HepG2 (cell line): ENCODE results near the gene SGPP2. TPM values are rescaled to one million over a fixed set of nuclear protein-coding genes. Genes with fewer than 3 reads are reported as not detected.

Experiments used
- AKNA ChIP-seq: sonication (generic); formaldehyde crosslinking; IDR thresholded peaks from 2 replicates; pipeline ENCODE4 v1.4.0; 2020; ENCODE audit warnings: missing genetic modification reagents, borderline replicate concordance
- ATM ChIP-seq: fragments of 450-650 bp; IDR thresholded peaks from 2 replicates; pipeline ENCODE4 v1.7.1; 2017; ENCODE audit warnings: mild to moderate bottlenecking, borderline replicate concordance
- HIVEP1 ChIP-seq: sonication (generic); formaldehyde crosslinking; IDR thresholded peaks from 2 replicates; pipeline ENCODE4 v1.4.0; 2020; ENCODE audit warnings: mild to moderate bottlenecking, missing genetic modification reagents
- POLR2AphosphoS5 ChIP-seq: IDR thresholded peaks from 2 replicates; pipeline ENCODE4 v1.6.1; 2012; ENCODE audit warnings: low read depth, low read length
- RCOR2 ChIP-seq: IDR thresholded peaks from 2 replicates; pipeline ENCODE4 v1.6.1; 2016; ENCODE audit warnings: missing biosample characterization, missing genetic modification reagents
- ZNF230 ChIP-seq: sonication (generic); formaldehyde crosslinking; IDR thresholded peaks from 2 replicates; pipeline ENCODE4 v1.4.0; 2020; ENCODE audit warnings: mild to moderate bottlenecking, missing genetic modification reagents
- ZNF350 ChIP-seq: sonication (generic); formaldehyde crosslinking; IDR thresholded peaks from 2 replicates; pipeline ENCODE4 v1.4.0; 2020; ENCODE audit warnings: mild to moderate bottlenecking, low read depth, missing genetic modification reagents, borderline replicate concordance
- ZNF432 ChIP-seq: sonication (generic); formaldehyde crosslinking; IDR thresholded peaks from 2 replicates; pipeline ENCODE4 v1.5.0; 2020; ENCODE audit warnings: missing genetic modification reagents, mild to moderate bottlenecking, borderline replicate concordance
- polyA plus RNA-seq, 8 experiments: library from polyadenylated mRNA; depleted of rRNA in 3 of 8; stranded (reverse) in 7 of 8; unstranded in 1 of 8; fragments of >200 nt; fragmentation: Illumina TruSeq in 4 of 8; extraction: Trizol in 4 of 8; gene quantifications; 2 replicates each; pipeline versions ENCODE4 v1.2.1 to v1.2.3, GENCODE V29; 2011 to 2016; ENCODE audit warnings: low read depth in 4 of 8, missing spikeins in 1 of 8, mixed read lengths in 1 of 8; ENCODE audit not compliant: insufficient read depth in 1 of 8
- total RNA-seq, 5 experiments: library from RNA; depleted of rRNA; stranded (reverse); fragments of >200 nt; fragmentation: Illumina TruSeq; extraction: Trizol; gene quantifications; 2 replicates each; pipeline ENCODE4 v1.2.3, GENCODE V29; 2016; ENCODE audit warnings: low read depth in 1 of 5
- TF ChIP-seq, protein P1 (sequence below): sonication (generic); formaldehyde crosslinking; IDR thresholded peaks from 2 replicates; pipeline ENCODE4 v1.5.0; 2020; ENCODE audit warnings: missing genetic modification reagents
- TF ChIP-seq, protein P2 (sequence below), 2 experiments: fragments of 450-650 bp in 1 of 2; sonication (generic) in 1 of 2; formaldehyde crosslinking; IDR thresholded peaks; 2 replicates each; pipeline versions ENCODE4 v1.5.0 to v1.8.0; 2020 to 2022; ENCODE audit warnings: mild to moderate bottlenecking in 1 of 2, missing genetic modification reagents in 1 of 2
- TF ChIP-seq, protein P3 (sequence below): sonication (generic); formaldehyde crosslinking; IDR thresholded peaks from 2 replicates; pipeline ENCODE4 v1.4.0; 2020; ENCODE audit warnings: mild to moderate bottlenecking, low read depth, missing genetic modification reagents
- TF ChIP-seq, protein P4 (sequence below): IDR thresholded peaks from 2 replicates; pipeline ENCODE4 v1.6.1; 2016; ENCODE audit warnings: missing compliant biosample characterization, missing genetic modification reagents, borderline replicate concordance
- TF ChIP-seq, protein P5 (sequence below): IDR thresholded peaks from 2 replicates; pipeline ENCODE4 v1.6.1; 2016; ENCODE audit warnings: control low read depth
- TF ChIP-seq, protein P6 (sequence below): sonication (generic); formaldehyde crosslinking; IDR thresholded peaks from 2 replicates; pipeline ENCODE4 v1.4.0; 2020; ENCODE audit warnings: missing genetic modification reagents

SGPP2 gene
- total and polyA plus RNA-seq, 2 of the 13 experiments (the other 11 are each of a cell fraction or from before 2014, with no cell fraction given) = not detected

- TF ChIP-seq AKNA (no peak), ZNF432 (no peak), POLR2AphosphoS5 (no peak), ATM (no peak), ZNF350 (CRISPR knock-in tag) (no peak), HIVEP1 (CRISPR knock-in tag) (no peak), ZNF230 (CRISPR knock-in tag) (no peak), RCOR2 (CRISPR knock-in tag) (no peak)
- TF ChIP-seq, protein P1, sequence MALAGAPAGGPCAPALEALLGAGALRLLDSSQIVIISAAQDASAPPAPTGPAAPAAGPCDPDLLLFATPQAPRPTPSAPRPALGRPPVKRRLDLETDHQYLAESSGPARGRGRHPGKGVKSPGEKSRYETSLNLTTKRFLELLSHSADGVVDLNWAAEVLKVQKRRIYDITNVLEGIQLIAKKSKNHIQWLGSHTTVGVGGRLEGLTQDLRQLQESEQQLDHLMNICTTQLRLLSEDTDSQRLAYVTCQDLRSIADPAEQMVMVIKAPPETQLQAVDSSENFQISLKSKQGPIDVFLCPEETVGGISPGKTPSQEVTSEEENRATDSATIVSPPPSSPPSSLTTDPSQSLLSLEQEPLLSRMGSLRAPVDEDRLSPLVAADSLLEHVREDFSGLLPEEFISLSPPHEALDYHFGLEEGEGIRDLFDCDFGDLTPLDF (CRISPR knock-in tag) = no peak
- TF ChIP-seq, protein P2, sequence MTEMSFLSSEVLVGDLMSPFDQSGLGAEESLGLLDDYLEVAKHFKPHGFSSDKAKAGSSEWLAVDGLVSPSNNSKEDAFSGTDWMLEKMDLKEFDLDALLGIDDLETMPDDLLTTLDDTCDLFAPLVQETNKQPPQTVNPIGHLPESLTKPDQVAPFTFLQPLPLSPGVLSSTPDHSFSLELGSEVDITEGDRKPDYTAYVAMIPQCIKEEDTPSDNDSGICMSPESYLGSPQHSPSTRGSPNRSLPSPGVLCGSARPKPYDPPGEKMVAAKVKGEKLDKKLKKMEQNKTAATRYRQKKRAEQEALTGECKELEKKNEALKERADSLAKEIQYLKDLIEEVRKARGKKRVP (CRISPR knock-in tag; IDR thresholded peaks at IDR 0.05) = no peak
- TF ChIP-seq, protein P3, sequence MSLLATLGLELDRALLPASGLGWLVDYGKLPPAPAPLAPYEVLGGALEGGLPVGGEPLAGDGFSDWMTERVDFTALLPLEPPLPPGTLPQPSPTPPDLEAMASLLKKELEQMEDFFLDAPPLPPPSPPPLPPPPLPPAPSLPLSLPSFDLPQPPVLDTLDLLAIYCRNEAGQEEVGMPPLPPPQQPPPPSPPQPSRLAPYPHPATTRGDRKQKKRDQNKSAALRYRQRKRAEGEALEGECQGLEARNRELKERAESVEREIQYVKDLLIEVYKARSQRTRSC (CRISPR knock-in tag) = no peak
- TF ChIP-seq, protein P4, sequence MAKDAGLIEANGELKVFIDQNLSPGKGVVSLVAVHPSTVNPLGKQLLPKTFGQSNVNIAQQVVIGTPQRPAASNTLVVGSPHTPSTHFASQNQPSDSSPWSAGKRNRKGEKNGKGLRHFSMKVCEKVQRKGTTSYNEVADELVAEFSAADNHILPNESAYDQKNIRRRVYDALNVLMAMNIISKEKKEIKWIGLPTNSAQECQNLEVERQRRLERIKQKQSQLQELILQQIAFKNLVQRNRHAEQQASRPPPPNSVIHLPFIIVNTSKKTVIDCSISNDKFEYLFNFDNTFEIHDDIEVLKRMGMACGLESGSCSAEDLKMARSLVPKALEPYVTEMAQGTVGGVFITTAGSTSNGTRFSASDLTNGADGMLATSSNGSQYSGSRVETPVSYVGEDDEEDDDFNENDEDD (CRISPR knock-in tag) = no peak
- TF ChIP-seq, protein P5, sequence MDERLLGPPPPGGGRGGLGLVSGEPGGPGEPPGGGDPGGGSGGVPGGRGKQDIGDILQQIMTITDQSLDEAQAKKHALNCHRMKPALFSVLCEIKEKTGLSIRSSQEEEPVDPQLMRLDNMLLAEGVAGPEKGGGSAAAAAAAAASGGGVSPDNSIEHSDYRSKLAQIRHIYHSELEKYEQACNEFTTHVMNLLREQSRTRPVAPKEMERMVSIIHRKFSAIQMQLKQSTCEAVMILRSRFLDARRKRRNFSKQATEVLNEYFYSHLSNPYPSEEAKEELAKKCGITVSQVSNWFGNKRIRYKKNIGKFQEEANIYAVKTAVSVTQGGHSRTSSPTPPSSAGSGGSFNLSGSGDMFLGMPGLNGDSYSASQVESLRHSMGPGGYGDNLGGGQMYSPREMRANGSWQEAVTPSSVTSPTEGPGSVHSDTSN (CRISPR knock-in tag) = no peak
- TF ChIP-seq, protein P6, sequence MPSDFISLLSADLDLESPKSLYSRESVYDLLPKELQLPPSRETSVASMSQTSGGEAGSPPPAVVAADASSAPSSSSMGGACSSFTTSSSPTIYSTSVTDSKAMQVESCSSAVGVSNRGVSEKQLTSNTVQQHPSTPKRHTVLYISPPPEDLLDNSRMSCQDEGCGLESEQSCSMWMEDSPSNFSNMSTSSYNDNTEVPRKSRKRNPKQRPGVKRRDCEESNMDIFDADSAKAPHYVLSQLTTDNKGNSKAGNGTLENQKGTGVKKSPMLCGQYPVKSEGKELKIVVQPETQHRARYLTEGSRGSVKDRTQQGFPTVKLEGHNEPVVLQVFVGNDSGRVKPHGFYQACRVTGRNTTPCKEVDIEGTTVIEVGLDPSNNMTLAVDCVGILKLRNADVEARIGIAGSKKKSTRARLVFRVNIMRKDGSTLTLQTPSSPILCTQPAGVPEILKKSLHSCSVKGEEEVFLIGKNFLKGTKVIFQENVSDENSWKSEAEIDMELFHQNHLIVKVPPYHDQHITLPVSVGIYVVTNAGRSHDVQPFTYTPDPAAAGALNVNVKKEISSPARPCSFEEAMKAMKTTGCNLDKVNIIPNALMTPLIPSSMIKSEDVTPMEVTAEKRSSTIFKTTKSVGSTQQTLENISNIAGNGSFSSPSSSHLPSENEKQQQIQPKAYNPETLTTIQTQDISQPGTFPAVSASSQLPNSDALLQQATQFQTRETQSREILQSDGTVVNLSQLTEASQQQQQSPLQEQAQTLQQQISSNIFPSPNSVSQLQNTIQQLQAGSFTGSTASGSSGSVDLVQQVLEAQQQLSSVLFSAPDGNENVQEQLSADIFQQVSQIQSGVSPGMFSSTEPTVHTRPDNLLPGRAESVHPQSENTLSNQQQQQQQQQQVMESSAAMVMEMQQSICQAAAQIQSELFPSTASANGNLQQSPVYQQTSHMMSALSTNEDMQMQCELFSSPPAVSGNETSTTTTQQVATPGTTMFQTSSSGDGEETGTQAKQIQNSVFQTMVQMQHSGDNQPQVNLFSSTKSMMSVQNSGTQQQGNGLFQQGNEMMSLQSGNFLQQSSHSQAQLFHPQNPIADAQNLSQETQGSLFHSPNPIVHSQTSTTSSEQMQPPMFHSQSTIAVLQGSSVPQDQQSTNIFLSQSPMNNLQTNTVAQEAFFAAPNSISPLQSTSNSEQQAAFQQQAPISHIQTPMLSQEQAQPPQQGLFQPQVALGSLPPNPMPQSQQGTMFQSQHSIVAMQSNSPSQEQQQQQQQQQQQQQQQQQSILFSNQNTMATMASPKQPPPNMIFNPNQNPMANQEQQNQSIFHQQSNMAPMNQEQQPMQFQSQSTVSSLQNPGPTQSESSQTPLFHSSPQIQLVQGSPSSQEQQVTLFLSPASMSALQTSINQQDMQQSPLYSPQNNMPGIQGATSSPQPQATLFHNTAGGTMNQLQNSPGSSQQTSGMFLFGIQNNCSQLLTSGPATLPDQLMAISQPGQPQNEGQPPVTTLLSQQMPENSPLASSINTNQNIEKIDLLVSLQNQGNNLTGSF (CRISPR knock-in tag) = no peak
These were observed 148.4 kb downstream of the SGPP2 start (continued) for GRCh38 chr2:222572751-222573174.
